GM23338 (cell line): ENCODE results near the gene FAM171A1. TPM values are rescaled to one million over a fixed set of nuclear protein-coding genes. Genes with fewer than 3 reads are reported as not detected.

Source experiments
- ATAC-seq: fragments of 200-7000 bp; cut with Tn5 transposase; 3 replicates; pipeline ENCODE4 v1.9.1; 2020
- DNase-seq: peaks from one replicate; pipeline ENCODE4 v3.0.0-alpha.2; 2015; ENCODE audit warnings: low spot score
- H2AFZ ChIP-seq: fragments of 200-600 bp; sonication (generic); 2 replicates; pipeline ENCODE4 v1.8.0; 2016; ENCODE audit warnings: antibody characterized with exemption, mild to moderate bottlenecking, moderate library complexity
- H3F3A ChIP-seq: fragments of 200-600 bp; sonication (generic); replicated peaks from 2 replicates; pipeline ENCODE4 v1.8.0; 2017; ENCODE audit warnings: antibody characterized with exemption, mixed run types, low read depth
- H3K27ac ChIP-seq: fragments of 200-600 bp; sonication (generic); 2 replicates; pipeline ENCODE4 v1.6.1; 2016; ENCODE audit warnings: low read depth
- H3K27me3 ChIP-seq: fragments of 200-600 bp; sonication (generic); 2 replicates; pipeline ENCODE4 v1.8.0; 2016; ENCODE audit warnings: mild to moderate bottlenecking, mixed run types, moderate library complexity; ENCODE audit not compliant: insufficient read depth
- H3K36me3 ChIP-seq: fragments of 200-600 bp; sonication (generic); 2 replicates; pipeline ENCODE4 v1.8.0; 2016; ENCODE audit warnings: mild to moderate bottlenecking; ENCODE audit not compliant: insufficient read depth
- H3K4me1 ChIP-seq: fragments of 200-600 bp; sonication (generic); 2 replicates; pipeline ENCODE4 v1.8.0; 2016; ENCODE audit warnings: mild to moderate bottlenecking, moderate library complexity; ENCODE audit not compliant: insufficient read depth
- H3K4me2 ChIP-seq: fragments of 200-600 bp; sonication (generic); 2 replicates; pipeline ENCODE4 v1.7.1; 2017; ENCODE audit warnings: mixed run types
- H3K4me3 ChIP-seq: fragments of 200-600 bp; sonication (generic); 2 replicates; pipeline ENCODE4 v1.6.1; 2016; ENCODE audit warnings: mixed run types
- H3K79me2 ChIP-seq: fragments of 200-600 bp; sonication (generic); replicated peaks from 2 replicates; pipeline ENCODE4 v1.8.0; 2017; ENCODE audit warnings: mild to moderate bottlenecking; ENCODE audit not compliant: insufficient read depth
- H3K9me2 ChIP-seq: fragments of 200-600 bp; sonication (generic); 2 replicates; pipeline ENCODE4 v1.8.0; 2017; ENCODE audit not compliant: insufficient read depth
- H4K20me1 ChIP-seq: fragments of 200-600 bp; sonication (generic); replicated peaks from 2 replicates; pipeline ENCODE4 v1.8.0; 2017; ENCODE audit warnings: mild to moderate bottlenecking; ENCODE audit not compliant: insufficient read depth
- H3K27ac Mint-ChIP-seq: 2 replicates; pipeline ENCODE4 v1.8.0; 2020; ENCODE audit warnings: inconsistent platforms, mild to moderate bottlenecking, moderate library complexity, mixed read lengths
- H3K27me3 Mint-ChIP-seq: 3 replicates; pipeline ENCODE4 v1.8.0; 2022; ENCODE audit warnings: low read depth, mild to moderate bottlenecking, moderate library complexity, mixed read lengths, inconsistent platforms; ENCODE audit not compliant: insufficient read depth, poor library complexity
- H3K36me3 Mint-ChIP-seq: 3 replicates; pipeline ENCODE4 v1.8.0; 2021; ENCODE audit warnings: low read depth, mild to moderate bottlenecking, inconsistent platforms, moderate library complexity, mixed read lengths
- H3K4me1 Mint-ChIP-seq: 3 replicates; pipeline ENCODE4 v1.8.0; 2020; ENCODE audit warnings: mild to moderate bottlenecking, inconsistent platforms, mixed read lengths
- H3K4me3 Mint-ChIP-seq: 3 replicates; pipeline ENCODE4 v1.8.0; 2021; ENCODE audit warnings: moderate library complexity, mild to moderate bottlenecking, inconsistent platforms, mixed read lengths
- H3K9me3 Mint-ChIP-seq: 3 replicates; pipeline ENCODE4 v1.8.0; 2020; ENCODE audit warnings: moderate library complexity, mild to moderate bottlenecking, inconsistent platforms, mixed read lengths
- CREB1 ChIP-seq: fragments of 250-450 bp; sonication (Bioruptor Pico); IDR thresholded peaks from 2 replicates; pipeline ENCODE4 v1.5.0; 2020; ENCODE audit warnings: low read depth, mild to moderate bottlenecking, moderate library complexity
- CTCF ChIP-seq, 2 experiments: fragments of 200-600 bp in 1 of 2; sonication (generic) in 1 of 2; conservative IDR thresholded peaks; 2 replicates each; pipeline versions ENCODE4 v1.5.1 to v1.6.1; 2016 to 2017; ENCODE audit warnings: antibody characterized with exemption in 2 of 2, low read depth in 2 of 2, mild to moderate bottlenecking in 2 of 2, moderate library complexity in 1 of 2
- EZH2 ChIP-seq: fragments of 200-600 bp; sonication (generic); IDR thresholded peaks from one replicate; pipeline ENCODE4 v1.8.0; 2017; ENCODE audit warnings: antibody characterized with exemption, mild to moderate bottlenecking, low read depth; ENCODE audit not compliant: unreplicated experiment
- EZH2phosphoT487 ChIP-seq: fragments of 200-600 bp; sonication (generic); IDR thresholded peaks from one replicate; pipeline ENCODE4 v1.8.1; 2018; ENCODE audit warnings: antibody characterized with exemption; ENCODE audit not compliant: unreplicated experiment
- JUNB ChIP-seq: IDR thresholded peaks from one replicate; pipeline ENCODE4 v1.6.1; 2016; ENCODE audit warnings: antibody characterized with exemption; ENCODE audit not compliant: unreplicated experiment
- NANOG ChIP-seq: IDR thresholded peaks from 2 replicates; pipeline ENCODE4 v1.6.1; 2016; ENCODE audit warnings: antibody characterized with exemption, borderline replicate concordance
- POLR2AphosphoS5 ChIP-seq: IDR thresholded peaks from 2 replicates; pipeline ENCODE4 v1.6.1; 2016; ENCODE audit warnings: antibody characterized with exemption, low read depth
- REST ChIP-seq: IDR thresholded peaks from one replicate; pipeline ENCODE4 v1.6.1; 2018; ENCODE audit warnings: antibody characterized with exemption; ENCODE audit not compliant: unreplicated experiment
- STAT1 ChIP-seq: IDR thresholded peaks from one replicate; pipeline ENCODE4 v1.6.1; 2016; ENCODE audit warnings: antibody characterized with exemption; ENCODE audit not compliant: unreplicated experiment
- ZNF114 ChIP-seq: fragments of 250-450 bp; sonication (Bioruptor Pico); IDR thresholded peaks from 2 replicates; pipeline ENCODE4 v1.5.0; 2020; ENCODE audit warnings: mild to moderate bottlenecking, moderate library complexity
- ZNF331 ChIP-seq: fragments of 250-450 bp; sonication (Bioruptor Pico); IDR thresholded peaks from 2 replicates; pipeline ENCODE4 v1.5.0; 2020; ENCODE audit warnings: low read depth, mild to moderate bottlenecking, moderate library complexity
- polyA plus RNA-seq: library from polyadenylated mRNA; unstranded; fragments of >200 nt; fragmentation: Nextera tagmentation; extraction: Ambion mirVana; gene quantifications from 2 replicates; pipeline ENCODE4 v1.2.1, GENCODE V29; 2016
- total RNA-seq: library from RNA; depleted of rRNA; stranded (reverse); fragments of >200 nt; shearing (Covaris generic); gene quantifications from 2 replicates; pipeline ENCODE4 v1.2.3, GENCODE V29; 2014
- TF ChIP-seq, protein P1 (sequence below): fragments of 250-450 bp; sonication (Bioruptor Pico); IDR thresholded peaks from 2 replicates; pipeline ENCODE4 v1.5.0; 2020; ENCODE audit warnings: mild to moderate bottlenecking, moderate library complexity
- TF ChIP-seq, protein P2 (sequence below): IDR thresholded peaks from 2 replicates; pipeline ENCODE4 v1.6.1; 2016; ENCODE audit warnings: antibody characterized with exemption

Gene FAM171A1
- total and polyA plus RNA-seq, 2 experiments from 2014 or later = 11.3 to 32.2 TPM

DNA sequence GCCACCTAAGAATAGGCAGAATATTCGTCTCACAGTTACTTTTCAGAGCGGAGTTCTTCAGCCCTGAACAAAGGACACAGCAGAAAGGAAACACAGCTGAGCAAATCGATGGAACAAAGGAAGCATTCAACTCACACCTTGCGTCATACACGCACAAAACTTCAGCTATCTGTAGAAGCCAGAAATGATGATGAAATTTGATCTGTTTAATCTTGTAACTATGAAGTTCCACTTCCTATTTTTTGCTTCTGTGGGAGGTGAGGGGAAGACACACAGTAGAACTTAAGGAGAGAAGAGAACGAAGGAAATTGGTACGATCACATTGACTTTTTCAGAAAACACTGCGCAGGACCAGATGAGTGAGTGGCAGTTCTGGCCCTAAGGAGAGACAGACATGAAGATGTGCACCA lies 26.2 kb downstream of the FAM171A1 start:
- no peaks in the 10 kb centered on the region for H3K27me3 ChIP-seq
- H3K27ac Mint-ChIP-seq = peak overlapping the region; percentile 50
- peaks cover 4% of the 10 kb centered on the region for H4K20me1 ChIP-seq
- TF ChIP-seq REST (no peak), ZNF331 (CRISPR knock-in tag) (no peak), JUNB (no peak), POLR2AphosphoS5 (no peak), ZNF114 (CRISPR knock-in tag) (no peak), EZH2 (no peak), CTCF (conservative IDR thresholded peaks at IDR 0.05; ENCODE audit: low read depth in 2 of 2) (no peak), NANOG (no peak), STAT1 (no peak), CREB1 (no peak), EZH2phosphoT487 (no peak)
- TF ChIP-seq, protein P1, sequence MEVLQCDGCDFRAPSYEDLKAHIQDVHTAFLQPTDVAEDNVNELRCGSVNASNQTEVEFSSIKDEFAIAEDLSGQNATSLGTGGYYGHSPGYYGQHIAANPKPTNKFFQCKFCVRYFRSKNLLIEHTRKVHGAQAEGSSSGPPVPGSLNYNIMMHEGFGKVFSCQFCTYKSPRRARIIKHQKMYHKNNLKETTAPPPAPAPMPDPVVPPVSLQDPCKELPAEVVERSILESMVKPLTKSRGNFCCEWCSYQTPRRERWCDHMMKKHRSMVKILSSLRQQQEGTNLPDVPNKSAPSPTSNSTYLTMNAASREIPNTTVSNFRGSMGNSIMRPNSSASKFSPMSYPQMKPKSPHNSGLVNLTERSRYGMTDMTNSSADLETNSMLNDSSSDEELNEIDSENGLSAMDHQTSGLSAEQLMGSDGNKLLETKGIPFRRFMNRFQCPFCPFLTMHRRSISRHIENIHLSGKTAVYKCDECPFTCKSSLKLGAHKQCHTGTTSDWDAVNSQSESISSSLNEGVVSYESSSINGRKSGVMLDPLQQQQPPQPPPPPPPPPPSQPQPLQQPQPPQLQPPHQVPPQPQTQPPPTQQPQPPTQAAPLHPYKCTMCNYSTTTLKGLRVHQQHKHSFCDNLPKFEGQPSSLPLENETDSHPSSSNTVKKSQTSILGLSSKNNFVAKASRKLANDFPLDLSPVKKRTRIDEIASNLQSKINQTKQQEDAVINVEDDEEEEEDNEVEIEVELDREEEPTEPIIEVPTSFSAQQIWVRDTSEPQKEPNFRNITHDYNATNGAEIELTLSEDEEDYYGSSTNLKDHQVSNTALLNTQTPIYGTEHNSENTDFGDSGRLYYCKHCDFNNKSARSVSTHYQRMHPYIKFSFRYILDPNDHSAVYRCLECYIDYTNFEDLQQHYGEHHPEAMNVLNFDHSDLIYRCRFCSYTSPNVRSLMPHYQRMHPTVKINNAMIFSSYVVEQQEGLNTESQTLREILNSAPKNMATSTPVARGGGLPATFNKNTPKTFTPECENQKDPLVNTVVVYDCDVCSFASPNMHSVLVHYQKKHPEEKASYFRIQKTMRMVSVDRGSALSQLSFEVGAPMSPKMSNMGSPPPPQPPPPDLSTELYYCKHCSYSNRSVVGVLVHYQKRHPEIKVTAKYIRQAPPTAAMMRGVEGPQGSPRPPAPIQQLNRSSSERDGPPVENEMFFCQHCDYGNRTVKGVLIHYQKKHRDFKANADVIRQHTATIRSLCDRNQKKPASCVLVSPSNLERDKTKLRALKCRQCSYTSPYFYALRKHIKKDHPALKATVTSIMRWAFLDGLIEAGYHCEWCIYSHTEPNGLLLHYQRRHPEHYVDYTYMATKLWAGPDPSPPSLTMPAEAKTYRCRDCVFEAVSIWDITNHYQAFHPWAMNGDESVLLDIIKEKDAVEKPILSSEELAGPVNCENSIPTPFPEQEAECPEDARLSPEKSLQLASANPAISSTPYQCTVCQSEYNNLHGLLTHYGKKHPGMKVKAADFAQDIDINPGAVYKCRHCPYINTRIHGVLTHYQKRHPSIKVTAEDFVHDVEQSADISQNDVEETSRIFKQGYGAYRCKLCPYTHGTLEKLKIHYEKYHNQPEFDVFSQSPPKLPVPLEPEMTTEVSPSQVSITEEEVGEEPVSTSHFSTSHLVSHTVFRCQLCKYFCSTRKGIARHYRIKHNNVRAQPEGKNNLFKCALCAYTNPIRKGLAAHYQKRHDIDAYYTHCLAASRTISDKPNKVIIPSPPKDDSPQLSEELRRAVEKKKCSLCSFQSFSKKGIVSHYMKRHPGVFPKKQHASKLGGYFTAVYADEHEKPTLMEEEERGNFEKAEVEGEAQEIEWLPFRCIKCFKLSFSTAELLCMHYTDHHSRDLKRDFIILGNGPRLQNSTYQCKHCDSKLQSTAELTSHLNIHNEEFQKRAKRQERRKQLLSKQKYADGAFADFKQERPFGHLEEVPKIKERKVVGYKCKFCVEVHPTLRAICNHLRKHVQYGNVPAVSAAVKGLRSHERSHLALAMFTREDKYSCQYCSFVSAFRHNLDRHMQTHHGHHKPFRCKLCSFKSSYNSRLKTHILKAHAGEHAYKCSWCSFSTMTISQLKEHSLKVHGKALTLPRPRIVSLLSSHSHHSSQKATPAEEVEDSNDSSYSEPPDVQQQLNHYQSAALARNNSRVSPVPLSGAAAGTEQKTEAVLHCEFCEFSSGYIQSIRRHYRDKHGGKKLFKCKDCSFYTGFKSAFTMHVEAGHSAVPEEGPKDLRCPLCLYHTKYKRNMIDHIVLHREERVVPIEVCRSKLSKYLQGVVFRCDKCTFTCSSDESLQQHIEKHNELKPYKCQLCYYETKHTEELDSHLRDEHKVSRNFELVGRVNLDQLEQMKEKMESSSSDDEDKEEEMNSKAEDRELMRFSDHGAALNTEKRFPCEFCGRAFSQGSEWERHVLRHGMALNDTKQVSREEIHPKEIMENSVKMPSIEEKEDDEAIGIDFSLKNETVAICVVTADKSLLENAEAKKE (CRISPR knock-in tag) = no peak
- TF ChIP-seq, protein P2, sequence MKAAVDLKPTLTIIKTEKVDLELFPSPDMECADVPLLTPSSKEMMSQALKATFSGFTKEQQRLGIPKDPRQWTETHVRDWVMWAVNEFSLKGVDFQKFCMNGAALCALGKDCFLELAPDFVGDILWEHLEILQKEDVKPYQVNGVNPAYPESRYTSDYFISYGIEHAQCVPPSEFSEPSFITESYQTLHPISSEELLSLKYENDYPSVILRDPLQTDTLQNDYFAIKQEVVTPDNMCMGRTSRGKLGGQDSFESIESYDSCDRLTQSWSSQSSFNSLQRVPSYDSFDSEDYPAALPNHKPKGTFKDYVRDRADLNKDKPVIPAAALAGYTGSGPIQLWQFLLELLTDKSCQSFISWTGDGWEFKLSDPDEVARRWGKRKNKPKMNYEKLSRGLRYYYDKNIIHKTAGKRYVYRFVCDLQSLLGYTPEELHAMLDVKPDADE = no peak
- DNase-seq (peak; percentile 37), ATAC-seq (peak; percentile 43)
- peaks cover 18% of the 10 kb centered on the region; the same call in 1 of the 2 replicates for H3K4me1 ChIP-seq
- H3K4me2 ChIP-seq = peak overlapping the region; percentile 14; the same call in 1 of the 2 replicates
- H3K4me3 ChIP-seq = no peak overlapping the region
- H3K9me3 Mint-ChIP-seq = no peaks in the 10 kb centered on the region; the same call in 2 of the 3 replicates
- no peaks in the 10 kb centered on the region for H3K9me2 ChIP-seq
- H2AFZ ChIP-seq = no peak overlapping the region
- peak overlapping the region; percentile 10; the same call in 1 of the 2 replicates for H3K27ac ChIP-seq
- H3K79me2 ChIP-seq = peaks cover 59% of the 10 kb centered on the region
- H3K36me3 ChIP-seq = no peaks in the 10 kb centered on the region; the same call in 1 of the 2 replicates
- no peak overlapping the region for H3K4me3 Mint-ChIP-seq
- no peaks in the 10 kb centered on the region for H3F3A ChIP-seq
- H3K4me1 Mint-ChIP-seq = peaks cover 28% of the 10 kb centered on the region
- peaks cover 4% of the 10 kb centered on the region for H3K27me3 Mint-ChIP-seq
- H3K36me3 Mint-ChIP-seq = no peaks in the 10 kb centered on the region
